Loucy (cell line): ENCODE results near the gene TASP1.
"Not testable (repeated sequence)": the region's sequence is repeated elsewhere in the genome, so short reads cannot be mapped to it uniquely, and the experiment has no call there.

Experiments used
- H2AFZ ChIP-seq: fragments of 200-600 bp; sonication (generic); 2 replicates; pipeline ENCODE4 v1.6.0; 2016; ENCODE audit warnings: antibody characterized with exemption, mild to moderate bottlenecking, low read length, moderate library complexity
- H3F3A ChIP-seq: fragments of 200-600 bp; 2 replicates; pipeline ENCODE4 v1.6.0; 2016; ENCODE audit warnings: antibody characterized with exemption, low read depth, mild to moderate bottlenecking
- H3K27me3 ChIP-seq: fragments of 200-600 bp; sonication (generic); 2 replicates; pipeline ENCODE4 v1.6.1; 2014; ENCODE audit warnings: low read length, mild to moderate bottlenecking; ENCODE audit not compliant: insufficient read depth, poor library complexity, severe bottlenecking
- H3K36me3 ChIP-seq: fragments of 200-600 bp; sonication (generic); 2 replicates; pipeline ENCODE4 v1.6.1; 2016; ENCODE audit warnings: low read length; ENCODE audit not compliant: insufficient read depth
- H3K4me1 ChIP-seq: fragments of 200-600 bp; sonication (generic); 2 replicates; pipeline ENCODE4 v1.5.1; 2014; ENCODE audit warnings: low read length, mild to moderate bottlenecking; ENCODE audit not compliant: insufficient read depth, poor library complexity, severe bottlenecking
- H3K4me2 ChIP-seq: fragments of 200-600 bp; sonication (generic); 2 replicates; pipeline ENCODE4 v1.6.0; 2014; ENCODE audit warnings: antibody characterized with exemption, low read length, low read depth, mild to moderate bottlenecking; ENCODE audit not compliant: poor library complexity, severe bottlenecking
- H3K4me3 ChIP-seq: fragments of 200-600 bp; sonication (generic); 2 replicates; pipeline ENCODE4 v1.5.1; 2014; ENCODE audit warnings: low read length, mild to moderate bottlenecking, mixed read lengths; ENCODE audit not compliant: poor library complexity, severe bottlenecking
- H3K79me2 ChIP-seq: fragments of 200-600 bp; sonication (generic); 2 replicates; pipeline ENCODE4 v1.6.1; 2014; ENCODE audit warnings: low read length; ENCODE audit not compliant: insufficient read depth
- H3K9ac ChIP-seq: fragments of 200-600 bp; sonication (generic); 2 replicates; pipeline ENCODE4 v1.6.0; 2014; ENCODE audit warnings: mild to moderate bottlenecking, low read depth, low read length, moderate library complexity; ENCODE audit not compliant: poor library complexity, severe bottlenecking
- H3K9me2 ChIP-seq: fragments of 200-600 bp; sonication (generic); replicated peaks from 2 replicates; pipeline ENCODE4 v1.6.1; 2016; ENCODE audit warnings: low read depth, low read length, mixed read lengths
- H3K9me3 ChIP-seq: fragments of 200-600 bp; sonication (generic); 2 replicates; pipeline ENCODE4 v1.6.1; 2014; ENCODE audit warnings: mild to moderate bottlenecking, antibody characterized with exemption, low read length, low read depth; ENCODE audit not compliant: insufficient read depth
- H4K20me1 ChIP-seq: fragments of 200-600 bp; sonication (generic); 2 replicates; pipeline ENCODE4 v1.6.0; 2014; ENCODE audit warnings: antibody characterized with exemption, low read length, mild to moderate bottlenecking; ENCODE audit not compliant: insufficient read depth, poor library complexity, severe bottlenecking
- EZH2phosphoT487 ChIP-seq: fragments of 200-600 bp; IDR thresholded peaks from 2 replicates; pipeline ENCODE4 v1.6.1; 2018; ENCODE audit warnings: antibody characterized with exemption, mild to moderate bottlenecking, moderate library complexity, borderline replicate concordance
- TF ChIP-seq, protein P1 (sequence below): fragments of 200-600 bp; sonication (generic); conservative IDR thresholded peaks from 2 replicates; pipeline ENCODE4 v1.5.1; 2014; ENCODE audit warnings: mild to moderate bottlenecking, antibody characterized with exemption, low read length

Gene TASP1

DNA sequence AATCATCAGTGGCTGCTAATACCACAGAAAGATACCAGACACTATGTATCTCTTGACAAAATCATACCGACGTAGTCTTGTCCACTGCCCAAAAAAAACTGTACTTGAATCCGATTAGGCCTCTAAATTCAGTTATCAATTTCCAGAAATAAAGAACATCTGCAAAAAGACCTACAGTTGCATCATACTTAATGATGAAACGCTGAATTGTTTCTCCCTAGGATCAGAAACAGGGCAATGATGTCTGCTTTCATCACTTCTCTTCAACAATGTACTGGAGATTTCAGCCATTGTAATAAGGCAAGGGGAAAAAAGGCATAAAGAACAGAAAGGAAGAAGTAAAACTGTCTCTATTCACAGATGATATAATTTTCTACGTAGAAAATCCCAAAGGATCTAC, 152.0 kb downstream of the TASP1 start:
- no peak overlapping the region for H3K4me3 ChIP-seq
- H4K20me1 ChIP-seq = no peaks in the 10 kb centered on the region
- H2AFZ ChIP-seq = no peak overlapping the region
- H3F3A ChIP-seq = no peaks in the 10 kb centered on the region
- H3K36me3 ChIP-seq = peaks cover 15% of the 10 kb centered on the region; the same call in 1 of the 2 replicates
- H3K4me2 ChIP-seq = no peak overlapping the region
- H3K79me2 ChIP-seq = no peaks in the 10 kb centered on the region
- TF ChIP-seq EZH2phosphoT487 = no peak
- TF ChIP-seq, protein P1, sequence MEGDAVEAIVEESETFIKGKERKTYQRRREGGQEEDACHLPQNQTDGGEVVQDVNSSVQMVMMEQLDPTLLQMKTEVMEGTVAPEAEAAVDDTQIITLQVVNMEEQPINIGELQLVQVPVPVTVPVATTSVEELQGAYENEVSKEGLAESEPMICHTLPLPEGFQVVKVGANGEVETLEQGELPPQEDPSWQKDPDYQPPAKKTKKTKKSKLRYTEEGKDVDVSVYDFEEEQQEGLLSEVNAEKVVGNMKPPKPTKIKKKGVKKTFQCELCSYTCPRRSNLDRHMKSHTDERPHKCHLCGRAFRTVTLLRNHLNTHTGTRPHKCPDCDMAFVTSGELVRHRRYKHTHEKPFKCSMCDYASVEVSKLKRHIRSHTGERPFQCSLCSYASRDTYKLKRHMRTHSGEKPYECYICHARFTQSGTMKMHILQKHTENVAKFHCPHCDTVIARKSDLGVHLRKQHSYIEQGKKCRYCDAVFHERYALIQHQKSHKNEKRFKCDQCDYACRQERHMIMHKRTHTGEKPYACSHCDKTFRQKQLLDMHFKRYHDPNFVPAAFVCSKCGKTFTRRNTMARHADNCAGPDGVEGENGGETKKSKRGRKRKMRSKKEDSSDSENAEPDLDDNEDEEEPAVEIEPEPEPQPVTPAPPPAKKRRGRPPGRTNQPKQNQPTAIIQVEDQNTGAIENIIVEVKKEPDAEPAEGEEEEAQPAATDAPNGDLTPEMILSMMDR = no peak
- H3K27me3 ChIP-seq = no peaks in the 10 kb centered on the region
- no peaks in the 10 kb centered on the region for H3K9me2 ChIP-seq
- no peak overlapping the region for H3K9ac ChIP-seq
- no peaks in the 10 kb centered on the region for H3K9me3 ChIP-seq
- no peaks in the 10 kb centered on the region for H3K4me1 ChIP-seq

DNA sequence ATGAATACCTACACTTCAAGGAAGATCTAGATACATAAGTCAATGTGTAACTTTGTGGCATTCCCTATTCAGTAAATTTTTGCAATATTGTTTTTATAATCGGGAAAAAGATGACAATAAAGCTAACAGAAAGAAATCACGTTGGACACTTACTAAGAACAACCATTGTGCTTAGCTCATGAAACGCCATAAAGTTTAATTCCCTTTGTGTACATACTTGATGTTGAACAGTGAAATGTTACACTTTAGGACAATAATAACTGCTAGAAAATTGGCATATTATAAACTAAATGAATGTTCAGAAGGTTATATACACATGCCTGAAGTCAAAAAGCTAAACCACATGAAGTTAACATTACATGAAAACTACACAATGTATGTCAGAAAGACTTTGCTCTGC, 153.2 kb downstream of the TASP1 start:
- Histone ChIP-seq H3K4me2 (no peak overlapping the region), H4K20me1 (no peaks in the 10 kb centered on the region), H2AFZ (no peak overlapping the region), H3K36me3 (peaks cover 23% of the 10 kb centered on the region; the same call in 1 of the 2 replicates), H3F3A (no peaks in the 10 kb centered on the region), H3K79me2 (no peaks in the 10 kb centered on the region), H3K27me3 (no peaks in the 10 kb centered on the region), H3K4me1 (no peaks in the 10 kb centered on the region), H3K9me2 (no peaks in the 10 kb centered on the region), H3K4me3 (no peak overlapping the region), H3K9me3 (no peaks in the 10 kb centered on the region), H3K9ac (no peak overlapping the region)
- TF ChIP-seq, protein P1 = no peak
- TF ChIP-seq EZH2phosphoT487 = no peak

DNA sequence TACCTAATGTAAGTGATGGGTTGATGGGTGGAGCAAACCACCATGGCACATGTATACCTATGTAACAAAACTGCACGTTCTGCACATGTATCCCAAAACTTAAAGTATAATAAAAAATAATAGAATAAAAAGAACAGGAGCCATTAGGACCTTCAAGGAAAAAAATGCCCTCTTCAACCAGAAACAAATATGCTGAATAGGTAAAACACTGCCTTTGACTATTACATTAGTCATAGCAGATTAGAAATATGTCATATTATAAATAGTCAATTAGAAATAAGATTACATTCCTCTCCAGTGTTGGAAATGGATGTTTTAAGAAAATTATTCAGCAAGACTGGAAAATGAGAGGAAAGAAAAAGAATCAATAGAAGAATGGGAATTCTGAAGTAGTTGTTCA, 153.7 kb downstream of the TASP1 start:
- not testable (repeated sequence) for H3K9ac ChIP-seq, H3K79me2 ChIP-seq, H3K4me2 ChIP-seq, H2AFZ ChIP-seq, H3K4me3 ChIP-seq, H3K27me3 ChIP-seq, H3K9me2 ChIP-seq, H3K4me1 ChIP-seq, H3K9me3 ChIP-seq, H4K20me1 ChIP-seq, H3F3A ChIP-seq
- H3K36me3 ChIP-seq = peaks cover 27% of the 10 kb centered on the region; the same call in 1 of the 2 replicates

DNA sequence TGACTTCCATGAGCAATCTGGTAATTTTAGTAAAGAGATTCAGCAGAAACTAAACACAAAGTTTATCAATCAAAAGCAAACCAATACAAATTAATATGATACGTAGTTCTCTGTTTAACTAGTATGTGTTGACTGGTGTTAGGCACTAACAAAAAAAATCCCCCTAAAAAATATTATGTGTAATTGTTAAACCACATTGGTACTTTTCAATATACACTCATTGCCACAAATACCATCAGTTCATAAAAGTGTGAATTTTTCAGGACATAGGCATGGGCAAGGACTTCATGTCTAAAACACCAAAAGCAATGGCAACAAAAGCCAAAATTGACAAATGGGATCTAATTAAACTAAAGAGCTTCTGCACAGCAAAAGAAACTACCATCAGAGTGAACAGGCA, 155.3 kb downstream of the TASP1 start:
- H3F3A ChIP-seq, H2AFZ ChIP-seq, H3K79me2 ChIP-seq, H3K4me3 ChIP-seq, H3K27me3 ChIP-seq, H3K4me2 ChIP-seq, H3K9me3 ChIP-seq, H3K9ac ChIP-seq, H3K9me2 ChIP-seq, H3K4me1 ChIP-seq, H4K20me1 ChIP-seq: not testable (repeated sequence)
- H3K36me3 ChIP-seq = peaks cover 27% of the 10 kb centered on the region; the same call in 1 of the 2 replicates
